Neural cell (in vitro differentiated cells): Measurements from ENCODE around the gene PIP5K1B. TPM values are rescaled to one million over a fixed set of nuclear protein-coding genes. Genes with fewer than 3 reads are reported as not detected.

ENCODE experiments used
- H2AFZ ChIP-seq: fragments of 200-600, 300-800 bp; sonication (generic), shearing (Covaris generic); 2 replicates; pipeline ENCODE4 v1.6.0; 2014; ENCODE audit warnings: low read depth, mild to moderate bottlenecking, antibody characterized with exemption, low read length, moderate library complexity
- H3F3A ChIP-seq: fragments of 200-600 bp; shearing (Covaris generic); 2 replicates; pipeline ENCODE4 v1.6.1; 2016; ENCODE audit warnings: mild to moderate bottlenecking, moderate library complexity, mixed read lengths, antibody characterized with exemption, low read length; ENCODE audit not compliant: insufficient read depth, poor library complexity, severe bottlenecking
- H3K27ac ChIP-seq: fragments of 200-600, 300-800 bp; sonication (generic), shearing (Covaris generic); 2 replicates; pipeline ENCODE4 v1.5.1; 2014; ENCODE audit warnings: mild to moderate bottlenecking, low read length, moderate library complexity
- H3K27me3 ChIP-seq: fragments of 300-800, 200-600 bp; sonication (generic), shearing (Covaris generic); 2 replicates; pipeline ENCODE4 v1.6.0; 2014; ENCODE audit warnings: mild to moderate bottlenecking, low read depth, low read length, moderate library complexity; ENCODE audit not compliant: insufficient read depth
- H3K36me3 ChIP-seq: fragments of 300-800, 200-600 bp; sonication (generic), shearing (Covaris generic); 2 replicates; pipeline ENCODE4 v1.5.1; 2014; ENCODE audit warnings: mild to moderate bottlenecking, antibody characterized with exemption, low read length, moderate library complexity; ENCODE audit not compliant: insufficient read depth
- H3K4me2 ChIP-seq: fragments of 300-800, 200-600 bp; sonication (generic), shearing (Covaris generic); 2 replicates; pipeline ENCODE4 v1.6.0; 2014; ENCODE audit warnings: mild to moderate bottlenecking, low read length
- H3K4me3 ChIP-seq: fragments of 300-800, 200-600 bp; sonication (generic), shearing (Covaris generic); 2 replicates; pipeline ENCODE4 v1.5.1; 2014; ENCODE audit warnings: mild to moderate bottlenecking, low read length, moderate library complexity
- H3K79me2 ChIP-seq: fragments of 200-600 bp; shearing (Covaris generic); replicated peaks from 2 replicates; pipeline ENCODE4 v1.6.0; 2014; ENCODE audit warnings: mild to moderate bottlenecking, low read length, moderate library complexity; ENCODE audit not compliant: insufficient read depth
- H3K9ac ChIP-seq: fragments of 300-800, 200-600 bp; sonication (generic), shearing (Covaris generic); 2 replicates; pipeline ENCODE4 v1.6.1; 2016; ENCODE audit warnings: mild to moderate bottlenecking, low read length, mixed read lengths
- H3K9me2 ChIP-seq: fragments of 200-600 bp; shearing (Covaris generic); 2 replicates; pipeline ENCODE4 v1.6.1; 2016; ENCODE audit warnings: mild to moderate bottlenecking, low read length, mixed read lengths; ENCODE audit not compliant: insufficient read depth
- H3K9me3 ChIP-seq: fragments of 200-600, 300-800 bp; sonication (generic), shearing (Covaris generic); 2 replicates; pipeline ENCODE4 v1.6.1; 2016; ENCODE audit warnings: mild to moderate bottlenecking, mixed run types, low read length, moderate library complexity, mixed read lengths
- H4K20me1 ChIP-seq: fragments of 200-600 bp; shearing (Covaris generic); 2 replicates; pipeline ENCODE4 v1.6.1; 2016; ENCODE audit warnings: mild to moderate bottlenecking, mixed run types; ENCODE audit not compliant: insufficient read depth
- CTCF ChIP-seq: fragments of 450-650 bp; IDR thresholded peaks from 2 replicates; pipeline ENCODE4 v1.5.1; 2014; ENCODE audit warnings: antibody characterized with exemption, mild to moderate bottlenecking, moderate library complexity; ENCODE audit not compliant: poor library complexity, severe bottlenecking
- EP300 ChIP-seq: fragments of 450-650 bp; conservative IDR thresholded peaks from 2 replicates; pipeline ENCODE4 v1.6.1; 2014; ENCODE audit warnings: antibody characterized with exemption, mild to moderate bottlenecking, moderate library complexity; ENCODE audit not compliant: poor library complexity, severe bottlenecking
- EZH2 ChIP-seq: fragments of 200-600, 300-800 bp; shearing (Covaris generic), sonication (generic); IDR thresholded peaks from 2 replicates; pipeline ENCODE4 v1.6.1; 2014; ENCODE audit warnings: antibody characterized with exemption, low read length, borderline replicate concordance, mild to moderate bottlenecking; ENCODE audit not compliant: insufficient read depth, poor library complexity, severe bottlenecking
- MXI1 ChIP-seq: fragments of 450-650 bp; conservative IDR thresholded peaks from 2 replicates; pipeline ENCODE4 v1.6.1; 2014; ENCODE audit warnings: antibody characterized with exemption, mild to moderate bottlenecking; ENCODE audit not compliant: poor library complexity, severe bottlenecking
- POLR2AphosphoS5 ChIP-seq: IDR thresholded peaks from 2 replicates; pipeline ENCODE4 v1.6.1; 2012
- RAD21 ChIP-seq: fragments of 450-650 bp; conservative IDR thresholded peaks from 2 replicates; pipeline ENCODE4 v1.6.1; 2014; ENCODE audit warnings: antibody characterized with exemption, mild to moderate bottlenecking, moderate library complexity
- REST ChIP-seq: IDR thresholded peaks from 2 replicates; pipeline ENCODE4 v1.6.1; 2012; ENCODE audit warnings: borderline replicate concordance
- SMC3 ChIP-seq: fragments of 450-650 bp; conservative IDR thresholded peaks from 2 replicates; pipeline ENCODE4 v1.6.1; 2014; ENCODE audit warnings: antibody characterized with exemption, mild to moderate bottlenecking, moderate library complexity; ENCODE audit not compliant: poor library complexity
- TAF1 ChIP-seq: IDR thresholded peaks from 2 replicates; pipeline ENCODE4 v1.6.1; 2012; ENCODE audit warnings: low read depth
- polyA plus RNA-seq: library from polyadenylated mRNA; depleted of rRNA; stranded (reverse); fragments of >200 nt; gene quantifications from 2 replicates; pipeline ENCODE4 v1.2.3, GENCODE V29; 2014

Gene PIP5K1B
- polyA plus RNA-seq, 1 donor from 2014 or later: 1.5 TPM

GRCh38 chr9:68996462-68996861, 291.4 kb downstream of the PIP5K1B start:
- Histone ChIP-seq H3K9me3 (no peaks in the 10 kb centered on the region), H3F3A (no peaks in the 10 kb centered on the region), H3K4me3 (no peak overlapping the region), H3K79me2 (no peaks in the 10 kb centered on the region), H3K4me2 (no peak overlapping the region), H4K20me1 (no peaks in the 10 kb centered on the region), H2AFZ (no peak overlapping the region), H3K36me3 (no peaks in the 10 kb centered on the region), H3K27me3 (no peaks in the 10 kb centered on the region), H3K27ac (no peak overlapping the region), H3K9ac (no peak overlapping the region), H3K9me2 (no peaks in the 10 kb centered on the region)
- TF ChIP-seq REST: no peak
- no peak for TF ChIP-seq SMC3
- no peak for TF ChIP-seq EP300
- TF ChIP-seq TAF1: no peak
- no peak for TF ChIP-seq RAD21
- TF ChIP-seq MXI1: no peak

GRCh38 chr9:68997666-68998065, 292.6 kb downstream of the PIP5K1B start:
- Histone ChIP-seq H3K27ac (no peak overlapping the region), H3K4me3 (no peak overlapping the region), H3F3A (no peaks in the 10 kb centered on the region), H3K4me2 (no peak overlapping the region), H3K36me3 (no peaks in the 10 kb centered on the region), H3K9ac (no peak overlapping the region), H3K9me2 (no peaks in the 10 kb centered on the region), H4K20me1 (no peaks in the 10 kb centered on the region), H3K27me3 (no peaks in the 10 kb centered on the region), H2AFZ (no peak overlapping the region), H3K79me2 (no peaks in the 10 kb centered on the region), H3K9me3 (no peaks in the 10 kb centered on the region)
- TF ChIP-seq TAF1: no peak
- no peak for TF ChIP-seq POLR2AphosphoS5
- no peak for TF ChIP-seq REST
- TF ChIP-seq RAD21: no peak
- no peak for TF ChIP-seq SMC3
- no peak for TF ChIP-seq EP300
- TF ChIP-seq CTCF: no peak
- no peak for TF ChIP-seq EZH2
- TF ChIP-seq MXI1: no peak
